HG02885 (cell line): ENCODE results near the gene M1AP.

ENCODE experiments used
- ATAC-seq: cut with Tn5 transposase; IDR thresholded peaks from one replicate; pipeline ENCODE4 v1.9.1; 2021; ENCODE audit warnings: mild to moderate bottlenecking; ENCODE audit not compliant: unreplicated experiment, poor library complexity

M1AP gene

DNA sequence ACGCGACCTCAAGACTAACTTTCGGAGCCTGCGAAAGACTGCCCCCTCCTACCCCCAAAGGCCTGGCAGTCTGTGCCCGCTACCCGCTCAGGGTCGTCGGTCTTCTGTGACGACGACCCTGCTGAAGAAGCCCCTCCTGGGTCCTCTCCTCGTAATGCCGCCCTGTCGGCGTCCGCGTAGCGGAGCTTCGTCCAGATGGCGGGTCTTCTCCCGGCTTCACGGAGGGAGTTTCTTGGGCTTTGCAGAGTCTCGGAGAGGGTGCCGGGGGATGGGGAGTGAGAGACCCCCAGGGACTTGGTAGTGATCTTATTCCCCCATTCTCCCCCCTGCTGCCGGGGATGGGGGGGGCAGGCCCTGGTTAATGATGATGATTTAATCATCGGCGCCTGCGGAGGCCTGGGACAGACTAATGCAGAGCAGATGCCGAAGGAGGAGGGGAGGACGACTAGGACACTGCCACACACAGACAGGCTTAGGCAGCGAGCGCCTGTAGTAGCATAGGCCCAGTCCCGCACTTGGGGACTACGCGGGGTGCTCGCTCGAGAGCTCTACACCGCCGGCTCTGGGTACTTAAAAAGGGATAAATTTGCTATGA lies 140.1 kb downstream of the M1AP start:
- no peak for ATAC-seq
